Measurements from ENCODE around the gene STUB1.
A peak's percentile ranks its signal among the peaks of the same experiment; 100 is the strongest.

STUB1 gene

GRCh38 chr16:667780-668518 lies 12.3 kb upstream of the STUB1 start, which contains the start of gene RHOT2:
Gene RHOT2 (plus strand): TSS chr16:668132. CDS start chr16:668200, 68 bp downstream.
- peak; percentile 89 for DNase-seq (ENCODE audit: low read depth, low spot score)
- TF ChIP-seq YY1 (IDR thresholded peaks at IDR 0.05; ENCODE audit: insufficient read depth, insufficient read length) (peak; percentile 33), SUZ12 (IDR thresholded peaks at IDR 0.05; ENCODE audit: extremely low read depth, insufficient read depth, insufficient read length) (no peak)
- Histone ChIP-seq H3K36me3 (ENCODE audit: insufficient read depth, insufficient read length, low read length) (peaks cover 76% of the 10 kb centered on the region), H3K9ac (ENCODE audit: insufficient read length, low read depth) (peak within 1 kb of the TSS; percentile 98), H3K4me3 (ENCODE audit: insufficient read length, low read depth) (peak within 1 kb of the TSS; percentile 96), H3K27me3 (ENCODE audit: insufficient read depth, insufficient read length) (no peaks in the 10 kb centered on the region), H3K4me1 (ENCODE audit: insufficient read depth, insufficient read length) (peaks cover 19% of the 10 kb centered on the region), H3K9me3 (ENCODE audit: insufficient read depth, low read length) (no peaks in the 10 kb centered on the region)

- Histone ChIP-seq H3K27me3 (ENCODE audit: insufficient read depth, insufficient read length) (no peaks in the 10 kb centered on the region), H3K36me3 (ENCODE audit: insufficient read depth, insufficient read length, low read length) (peaks cover 76% of the 10 kb centered on the region), H3K4me1 (ENCODE audit: insufficient read depth, insufficient read length) (peaks cover 19% of the 10 kb centered on the region), H3K9ac (ENCODE audit: insufficient read length, low read depth) (peak overlapping the region; percentile 98), H3K9me3 (ENCODE audit: insufficient read depth, low read length) (no peaks in the 10 kb centered on the region), H3K4me3 (ENCODE audit: insufficient read length, low read depth) (peak overlapping the region; percentile 96)
- no peak for DNase-seq (ENCODE audit: low read depth, low spot score)
- TF ChIP-seq ZNF274 (IDR thresholded peaks at IDR 0.05; ENCODE audit: low read depth, low read length) (no peak), YY1 (IDR thresholded peaks at IDR 0.05; ENCODE audit: insufficient read depth, insufficient read length) (no peak), SUZ12 (IDR thresholded peaks at IDR 0.05; ENCODE audit: extremely low read depth, insufficient read depth, insufficient read length) (no peak)
These were observed 11.6 kb upstream of the STUB1 start for GRCh38 chr16:668519-669171.

GRCh38 chr16:669666-670065 lies 10.5 kb upstream of the STUB1 start:
- H3K36me3 ChIP-seq (ENCODE audit: insufficient read depth, insufficient read length, low read length): peaks cover 79% of the 10 kb centered on the region

GRCh38 chr16:670485-671352 lies 9.5 kb upstream of the STUB1 start:
- Histone ChIP-seq H3K36me3 (ENCODE audit: insufficient read depth, insufficient read length, low read length) (peaks cover 79% of the 10 kb centered on the region), H3K4me3 (ENCODE audit: insufficient read length, low read depth) (peak overlapping the region; percentile 1), H3K4me1 (ENCODE audit: insufficient read depth, insufficient read length) (peaks cover 34% of the 10 kb centered on the region), H3K9me3 (ENCODE audit: insufficient read depth, low read length) (no peaks in the 10 kb centered on the region), H3K27me3 (ENCODE audit: insufficient read depth, insufficient read length) (peaks cover 2% of the 10 kb centered on the region), H3K9ac (ENCODE audit: insufficient read length, low read depth) (no peak overlapping the region)
- no peak for TF ChIP-seq ZNF274 (IDR thresholded peaks at IDR 0.05; ENCODE audit: low read depth, low read length)
- TF ChIP-seq SUZ12 (IDR thresholded peaks at IDR 0.05; ENCODE audit: extremely low read depth, insufficient read depth, insufficient read length): no peak
- no peak for TF ChIP-seq YY1 (IDR thresholded peaks at IDR 0.05; ENCODE audit: insufficient read depth, insufficient read length)
- no peak for DNase-seq (ENCODE audit: low read depth, low spot score)

More at GRCh38 chr16:669666-670065, 10.5 kb upstream of the STUB1 start:
- no peak for TF ChIP-seq SUZ12 (IDR thresholded peaks at IDR 0.05; ENCODE audit: extremely low read depth, insufficient read depth, insufficient read length)
- TF ChIP-seq YY1 (IDR thresholded peaks at IDR 0.05; ENCODE audit: insufficient read depth, insufficient read length): no peak
- TF ChIP-seq ZNF274 (IDR thresholded peaks at IDR 0.05; ENCODE audit: low read depth, low read length): no peak
- H3K9me3 ChIP-seq (ENCODE audit: insufficient read depth, low read length): no peaks in the 10 kb centered on the region
- no peak overlapping the region for H3K4me3 ChIP-seq (ENCODE audit: insufficient read length, low read depth)
- H3K9ac ChIP-seq (ENCODE audit: insufficient read length, low read depth): peak overlapping the region; percentile 98
- no peaks in the 10 kb centered on the region for H3K27me3 ChIP-seq (ENCODE audit: insufficient read depth, insufficient read length)
- DNase-seq (ENCODE audit: low read depth, low spot score): no peak
- peaks cover 24% of the 10 kb centered on the region for H3K4me1 ChIP-seq (ENCODE audit: insufficient read depth, insufficient read length)

DNA sequence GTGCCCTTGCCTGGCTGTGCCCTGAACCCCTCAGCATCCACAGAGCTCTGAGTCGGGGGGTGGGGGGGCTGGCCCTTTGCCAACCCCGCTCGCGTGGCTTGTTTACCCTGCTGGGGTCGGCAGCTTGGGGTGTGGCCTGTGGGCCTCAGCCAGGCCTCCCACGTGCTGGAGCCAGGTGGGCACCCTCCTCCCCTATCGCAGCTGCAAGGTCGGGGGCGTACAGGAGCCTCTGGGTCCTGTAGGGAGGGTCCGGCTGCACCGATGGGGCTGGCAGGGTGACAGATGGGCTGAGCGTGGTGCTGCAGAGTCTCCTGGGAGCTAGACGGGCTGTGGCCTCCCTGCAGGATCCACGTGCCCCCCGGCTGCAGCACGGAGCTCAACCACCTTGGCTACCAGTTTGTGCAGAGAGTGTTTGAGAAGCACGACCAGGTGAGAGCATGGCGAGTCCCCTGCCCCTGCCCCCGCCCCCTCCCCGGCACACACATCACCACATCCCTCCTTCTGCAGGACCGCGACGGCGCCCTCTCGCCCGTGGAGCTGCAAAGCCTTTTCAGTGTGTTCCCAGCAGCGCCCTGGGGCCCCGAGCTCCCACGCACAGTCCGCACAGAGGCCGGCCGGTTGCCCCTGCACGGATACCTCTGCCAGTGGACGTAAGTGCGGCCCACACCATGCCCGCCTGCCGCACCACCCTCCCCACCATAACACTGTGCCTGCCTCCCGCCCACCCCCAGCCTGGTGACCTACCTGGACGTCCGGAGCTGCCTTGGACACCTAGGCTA lies 8.7 kb upstream of the STUB1 start:
- no peak for DNase-seq (ENCODE audit: low read depth, low spot score)
- Histone ChIP-seq H3K9ac (ENCODE audit: insufficient read length, low read depth) (no peak overlapping the region), H3K4me3 (ENCODE audit: insufficient read length, low read depth) (peak overlapping the region; percentile 1), H3K36me3 (ENCODE audit: insufficient read depth, insufficient read length, low read length) (peaks cover 71% of the 10 kb centered on the region), H3K4me1 (ENCODE audit: insufficient read depth, insufficient read length) (peaks cover 34% of the 10 kb centered on the region), H3K27me3 (ENCODE audit: insufficient read depth, insufficient read length) (peaks cover 9% of the 10 kb centered on the region), H3K9me3 (ENCODE audit: insufficient read depth, low read length) (no peaks in the 10 kb centered on the region)
- TF ChIP-seq SUZ12 (IDR thresholded peaks at IDR 0.05; ENCODE audit: extremely low read depth, insufficient read depth, insufficient read length): no peak
- TF ChIP-seq YY1 (IDR thresholded peaks at IDR 0.05; ENCODE audit: insufficient read depth, insufficient read length): no peak

DNA sequence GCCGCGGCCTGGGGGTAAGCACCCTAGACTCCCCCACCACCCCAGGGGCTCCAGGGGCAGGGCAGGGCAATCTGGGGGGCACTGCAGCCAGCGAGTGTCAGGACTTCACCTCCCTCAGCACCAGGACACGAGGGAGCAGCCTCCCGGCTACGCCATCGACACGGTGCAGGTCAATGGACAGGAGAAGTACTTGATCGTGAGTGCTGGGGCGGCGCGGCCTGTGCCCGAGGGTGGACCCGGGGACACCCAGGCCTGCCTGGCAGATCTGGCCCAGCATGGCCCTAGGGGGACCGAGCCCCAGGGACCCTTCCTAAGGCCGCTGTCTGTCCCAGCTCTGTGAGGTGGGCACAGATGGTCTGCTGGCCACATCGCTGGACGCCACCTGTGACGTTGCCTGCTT lies 7.8 kb upstream of the STUB1 start:
- H3K27me3 ChIP-seq (ENCODE audit: insufficient read depth, insufficient read length): peaks cover 11% of the 10 kb centered on the region
- peaks cover 65% of the 10 kb centered on the region for H3K36me3 ChIP-seq (ENCODE audit: insufficient read depth, insufficient read length, low read length)

More for the DNA sequence above, 7.8 kb upstream of the STUB1 start:
- TF ChIP-seq YY1 (IDR thresholded peaks at IDR 0.05; ENCODE audit: insufficient read depth, insufficient read length) (no peak), SUZ12 (IDR thresholded peaks at IDR 0.05; ENCODE audit: extremely low read depth, insufficient read depth, insufficient read length) (no peak), ZNF274 (IDR thresholded peaks at IDR 0.05; ENCODE audit: low read depth, low read length) (no peak)
- H3K4me1 ChIP-seq (ENCODE audit: insufficient read depth, insufficient read length): peaks cover 33% of the 10 kb centered on the region
- no peak overlapping the region for H3K4me3 ChIP-seq (ENCODE audit: insufficient read length, low read depth)
- DNase-seq (ENCODE audit: low read depth, low spot score): no peak
- H3K9me3 ChIP-seq (ENCODE audit: insufficient read depth, low read length): no peaks in the 10 kb centered on the region
- H3K9ac ChIP-seq (ENCODE audit: insufficient read length, low read depth): no peak overlapping the region

Measured in NT2/D1 (cell line).